NT2/D1 (cell line): Measurements from ENCODE around the gene POU2AF2.
"Not testable (repeated sequence)": the region's sequence is repeated elsewhere in the genome, so short reads cannot be mapped to it uniquely, and the experiment has no call there.

Experiments
- DNase-seq: peaks from one replicate; pipeline ENCODE4 v3.0.0-alpha.2; 2011; ENCODE audit warnings: low read depth, low spot score
- H3K27me3 ChIP-seq: 2 replicates; pipeline ENCODE4 v1.6.0; 2011; ENCODE audit warnings: mild to moderate bottlenecking; ENCODE audit not compliant: insufficient read length, insufficient read depth
- H3K36me3 ChIP-seq: 2 replicates; pipeline ENCODE4 v1.6.1; 2011; ENCODE audit warnings: mild to moderate bottlenecking, low read length, mixed read lengths; ENCODE audit not compliant: insufficient read depth, insufficient read length
- H3K4me1 ChIP-seq: 2 replicates; pipeline ENCODE4 v1.5.1; 2011; ENCODE audit not compliant: insufficient read depth, insufficient read length
- H3K4me3 ChIP-seq: 2 replicates; pipeline ENCODE4 v1.5.1; 2011; ENCODE audit warnings: low read depth; ENCODE audit not compliant: insufficient read length
- H3K9ac ChIP-seq: 2 replicates; pipeline ENCODE4 v1.6.0; 2011; ENCODE audit warnings: low read depth; ENCODE audit not compliant: insufficient read length
- H3K9me3 ChIP-seq: 2 replicates; pipeline ENCODE4 v1.5.1; 2011; ENCODE audit warnings: mild to moderate bottlenecking, low read length; ENCODE audit not compliant: insufficient read depth
- SUZ12 ChIP-seq: IDR thresholded peaks from 2 replicates; pipeline ENCODE4 v1.6.1; 2011; ENCODE audit not compliant: insufficient read length, insufficient read depth; ENCODE audit errors: extremely low read depth
- YY1 ChIP-seq: IDR thresholded peaks from 2 replicates; pipeline ENCODE4 v1.6.1; 2011; ENCODE audit not compliant: insufficient read length, insufficient read depth
- ZNF274 ChIP-seq: IDR thresholded peaks from 2 replicates; pipeline ENCODE4 v1.6.1; 2011; ENCODE audit warnings: mild to moderate bottlenecking, low read depth, low read length

Gene POU2AF2

DNA sequence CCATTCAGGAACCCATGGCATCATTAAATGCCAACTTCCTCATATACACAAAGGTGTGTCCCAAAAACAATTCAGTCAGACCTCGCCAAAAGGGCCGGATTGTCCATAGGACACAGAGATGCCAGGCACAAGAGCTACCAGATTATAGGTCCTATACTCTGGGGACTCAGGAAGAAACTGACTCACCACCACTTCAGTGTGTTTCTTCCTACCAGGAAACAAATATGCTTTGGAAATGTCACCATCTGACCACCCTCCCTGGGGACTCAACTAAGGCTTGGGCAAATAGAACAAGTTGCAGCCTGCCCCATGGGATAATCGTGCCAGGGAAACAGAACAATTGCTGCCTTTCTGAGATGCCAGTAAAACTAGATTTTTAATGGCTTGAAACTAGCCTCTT is 64.6 kb downstream of the POU2AF2 start:
- H3K4me1 ChIP-seq, result no peaks in the 10 kb centered on the region
- H3K36me3 ChIP-seq, result no peaks in the 10 kb centered on the region
- H3K27me3 ChIP-seq, result no peaks in the 10 kb centered on the region
- no peak for DNase-seq
- H3K9me3 ChIP-seq, result no peaks in the 10 kb centered on the region
- no peak overlapping the region for H3K9ac ChIP-seq
- H3K4me3 ChIP-seq, result no peak overlapping the region
- TF ChIP-seq SUZ12 (no peak), YY1 (no peak), ZNF274 (no peak)

DNA sequence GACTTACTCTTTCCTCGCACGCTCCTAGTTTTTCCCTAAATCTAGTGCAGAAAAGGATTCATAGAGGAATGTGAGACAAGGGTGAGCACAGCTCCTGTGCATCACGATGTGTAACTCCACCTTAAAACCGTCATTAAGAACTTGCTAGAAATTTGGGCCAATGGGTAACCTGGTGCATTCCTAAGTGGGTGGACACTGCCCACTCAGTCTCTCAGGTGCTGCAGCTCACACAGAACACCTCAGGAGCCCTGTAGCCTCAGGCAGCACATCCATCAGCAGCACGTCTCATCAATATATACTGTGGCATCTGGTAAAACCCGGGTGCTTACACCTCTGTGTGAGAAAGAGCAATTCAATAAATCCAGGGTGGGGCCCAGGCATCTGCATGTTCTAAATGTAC is 65.2 kb downstream of the POU2AF2 start:
- Histone ChIP-seq H3K4me1 (no peaks in the 10 kb centered on the region), H3K9ac (no peak overlapping the region), H3K9me3 (no peaks in the 10 kb centered on the region), H3K36me3 (no peaks in the 10 kb centered on the region), H3K27me3 (no peaks in the 10 kb centered on the region), H3K4me3 (no peak overlapping the region)
- no peak for DNase-seq
- TF ChIP-seq SUZ12 (no peak), YY1 (no peak), ZNF274 (no peak)

DNA sequence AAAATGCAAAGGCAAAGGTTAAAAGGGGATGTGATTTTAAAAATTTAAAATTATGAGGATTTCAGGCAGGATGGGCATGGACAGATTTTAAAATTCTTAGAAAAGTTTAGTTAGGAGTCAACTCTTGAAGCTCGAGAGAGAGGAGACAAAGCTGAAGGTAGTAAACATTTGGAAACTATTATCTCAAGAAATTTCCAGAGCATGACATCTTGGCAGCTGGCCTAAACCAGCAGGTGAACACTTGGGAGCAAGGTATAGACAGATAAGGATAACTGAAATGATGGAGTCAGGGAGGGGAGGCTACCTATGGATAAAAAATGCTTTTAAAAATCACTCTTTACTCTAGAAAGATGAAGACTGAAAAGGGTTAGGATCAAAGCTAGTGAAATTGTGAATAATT is 66.6 kb downstream of the POU2AF2 start:
- Histone ChIP-seq H3K4me3 (no peak overlapping the region), H3K9me3 (no peaks in the 10 kb centered on the region), H3K36me3 (no peaks in the 10 kb centered on the region), H3K27me3 (no peaks in the 10 kb centered on the region), H3K9ac (no peak overlapping the region), H3K4me1 (no peaks in the 10 kb centered on the region)
- DNase-seq, result no peak
- TF ChIP-seq ZNF274, result no peak
- TF ChIP-seq YY1, result no peak
- no peak for TF ChIP-seq SUZ12

DNA sequence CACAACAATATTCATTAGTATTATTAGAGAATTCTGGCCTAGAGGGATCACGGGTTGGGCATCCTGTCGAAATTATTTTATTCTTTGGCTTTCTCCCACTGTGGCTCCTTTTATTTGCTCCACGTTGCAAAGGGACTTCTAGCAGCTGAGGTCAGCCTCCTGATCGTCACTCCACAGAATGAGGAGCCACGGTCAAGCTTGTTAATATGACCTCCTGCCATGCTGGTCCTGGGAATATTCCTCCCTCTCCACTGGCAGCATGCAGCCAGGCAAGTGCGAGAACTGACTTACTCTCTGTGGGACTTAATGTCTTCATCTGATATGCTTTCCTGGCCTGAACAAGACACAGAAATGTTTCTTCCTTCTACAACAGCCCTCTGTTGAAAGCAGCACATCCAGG is 73.8 kb downstream of the POU2AF2 start:
- Histone ChIP-seq H3K27me3 (no peaks in the 10 kb centered on the region), H3K4me3 (no peak overlapping the region), H3K4me1 (peaks cover 4% of the 10 kb centered on the region), H3K9ac (no peak overlapping the region), H3K9me3 (no peaks in the 10 kb centered on the region), H3K36me3 (no peaks in the 10 kb centered on the region)
- DNase-seq, result no peak
- TF ChIP-seq ZNF274 (no peak), SUZ12 (no peak)

DNA sequence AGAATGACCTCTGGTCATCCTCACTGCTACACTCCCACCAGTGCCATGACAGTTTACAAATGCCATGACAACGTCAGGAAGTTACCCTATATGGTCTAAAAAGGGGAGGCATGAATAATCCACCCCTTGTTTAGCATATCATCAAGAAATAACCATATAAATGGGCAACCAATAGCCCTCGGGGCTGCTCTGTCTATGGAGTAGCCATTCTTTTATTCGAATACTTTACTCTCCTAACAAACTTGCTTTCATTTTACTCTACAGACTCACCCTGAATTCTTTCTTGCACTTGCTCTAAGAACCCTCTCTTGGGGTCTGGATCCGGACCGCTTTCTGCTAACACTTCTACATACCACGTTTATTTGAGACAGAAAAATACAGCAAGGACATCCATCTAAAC is 74.7 kb downstream of the POU2AF2 start:
- not testable (repeated sequence) for DNase-seq, H3K9me3 ChIP-seq, H3K9ac ChIP-seq, H3K27me3 ChIP-seq, H3K4me1 ChIP-seq, H3K36me3 ChIP-seq, H3K4me3 ChIP-seq

DNA sequence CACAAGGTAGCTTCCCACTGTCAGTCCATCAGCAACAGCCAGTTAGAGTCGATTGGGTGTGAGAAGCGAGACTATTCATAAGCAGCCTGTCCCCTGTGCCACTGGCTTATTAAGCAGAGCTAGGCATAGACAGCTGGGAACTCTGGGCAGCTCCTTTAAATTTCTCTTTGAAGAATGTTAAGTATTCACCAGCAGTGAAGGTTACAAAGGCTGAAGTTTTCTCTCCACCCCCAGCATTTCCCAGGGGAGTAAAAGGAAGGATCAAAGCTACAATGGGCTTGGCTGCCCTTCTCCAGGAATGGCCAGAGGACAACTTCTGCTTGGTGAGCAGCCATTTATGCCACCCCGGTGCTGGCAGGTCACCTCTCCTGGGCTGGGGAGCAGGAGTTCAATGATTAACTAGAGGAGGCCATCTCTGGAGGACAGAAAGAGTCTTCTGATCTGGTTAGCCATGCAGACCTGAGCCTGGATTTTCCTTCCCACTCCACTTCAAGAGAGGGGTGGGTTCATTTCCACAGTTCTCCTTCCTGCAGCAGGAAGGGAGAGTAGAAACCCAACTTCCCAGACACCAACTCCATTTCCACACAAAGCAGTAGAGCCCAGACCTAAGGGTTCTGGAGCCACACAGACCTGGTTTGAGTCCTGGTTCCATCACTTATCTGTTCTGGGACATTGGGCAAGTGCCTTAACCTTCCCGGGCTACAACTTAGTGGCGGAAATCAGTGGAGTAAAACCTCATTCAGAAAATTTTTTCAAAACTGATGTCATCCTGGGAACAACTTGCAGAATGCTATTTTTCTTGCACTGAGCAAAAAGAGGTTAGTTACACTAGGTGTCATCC is 75.4 kb downstream of the POU2AF2 start:
- Histone ChIP-seq H3K27me3 (no peaks in the 10 kb centered on the region), H3K4me3 (no peak overlapping the region), H3K9ac (no peak overlapping the region), H3K9me3 (no peaks in the 10 kb centered on the region), H3K36me3 (no peaks in the 10 kb centered on the region), H3K4me1 (peaks cover 4% of the 10 kb centered on the region)
- DNase-seq, result no peak
- TF ChIP-seq SUZ12, result no peak
- TF ChIP-seq ZNF274, result no peak
- TF ChIP-seq YY1, result no peak

DNA sequence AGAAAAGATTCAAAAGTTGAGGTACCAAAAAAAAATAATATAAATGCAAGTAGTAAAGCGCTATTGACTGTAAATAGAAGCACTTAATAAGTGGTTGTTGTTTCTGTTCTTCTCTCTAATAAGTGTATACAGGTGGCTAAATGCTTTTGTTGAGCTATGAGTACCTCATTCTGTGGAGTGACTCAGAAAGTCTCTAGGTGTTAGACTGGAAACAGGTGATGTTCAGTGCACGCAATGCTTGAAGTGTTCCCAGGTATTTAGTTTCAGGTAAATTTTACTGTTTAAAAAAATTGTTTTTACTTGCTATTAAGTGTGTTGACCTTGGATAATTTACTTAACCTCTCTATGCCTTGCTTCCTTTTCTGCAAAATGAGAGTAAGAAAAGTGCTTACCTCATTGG is 77.0 kb downstream of the POU2AF2 start:
- Histone ChIP-seq H3K4me3 (no peak overlapping the region), H3K9ac (no peak overlapping the region), H3K9me3 (no peaks in the 10 kb centered on the region), H3K27me3 (no peaks in the 10 kb centered on the region), H3K4me1 (peaks cover 4% of the 10 kb centered on the region), H3K36me3 (no peaks in the 10 kb centered on the region)
- no peak for DNase-seq
- TF ChIP-seq ZNF274 (no peak), YY1 (no peak), SUZ12 (no peak)
